ENCODE data around the gene COL1A2.

- TF ChIP-seq CTCF (conservative IDR thresholded peaks at IDR 0.05; ENCODE audit: low read length), result no peak
- no peak for TF ChIP-seq EZH2phosphoT487 (IDR thresholded peaks at IDR 0.05; ENCODE audit: borderline replicate concordance)
Observed at GRCh38 chr7:94362276-94362675, 32.4 kb upstream of the COL1A2 start.
